PFSK-1 (cell line): ENCODE measurements around the gene CUX1.

Experiments used
- FOXP2 ChIP-seq: optimal IDR thresholded peaks from 2 replicates; pipeline ENCODE3; 2011; ENCODE audit warnings: borderline replicate concordance, control low read depth, inconsistent platforms; ENCODE audit not compliant: insufficient read depth; ENCODE audit errors: extremely low read length, extremely low read depth
- POLR2AphosphoS5 ChIP-seq: IDR thresholded peaks from 2 replicates; pipeline ENCODE4 v1.6.1; 2012; ENCODE audit warnings: low read depth, mild to moderate bottlenecking, control low read depth, low read length, moderate library complexity
- REST ChIP-seq, 2 experiments: IDR thresholded peaks; 2 replicates each; pipeline versions ENCODE4 v1.6.1 to v1.8.0; 2011 to 2012; ENCODE audit warnings: low read depth in 2 of 2, low read length in 2 of 2, control low read depth in 1 of 2, inconsistent platforms in 1 of 2, mild to moderate bottlenecking in 1 of 2, moderate library complexity in 1 of 2; ENCODE audit not compliant: insufficient read depth in 1 of 2
- SIN3A ChIP-seq: IDR thresholded peaks from 2 replicates; pipeline ENCODE4 v1.6.1; 2012; ENCODE audit warnings: mild to moderate bottlenecking, low read length, moderate library complexity, borderline replicate concordance; ENCODE audit not compliant: insufficient read depth
- TAF1 ChIP-seq: IDR thresholded peaks from 2 replicates; pipeline ENCODE4 v1.6.1; 2012; ENCODE audit warnings: low read length, control low read depth, borderline replicate concordance; ENCODE audit not compliant: insufficient read depth

DNA sequence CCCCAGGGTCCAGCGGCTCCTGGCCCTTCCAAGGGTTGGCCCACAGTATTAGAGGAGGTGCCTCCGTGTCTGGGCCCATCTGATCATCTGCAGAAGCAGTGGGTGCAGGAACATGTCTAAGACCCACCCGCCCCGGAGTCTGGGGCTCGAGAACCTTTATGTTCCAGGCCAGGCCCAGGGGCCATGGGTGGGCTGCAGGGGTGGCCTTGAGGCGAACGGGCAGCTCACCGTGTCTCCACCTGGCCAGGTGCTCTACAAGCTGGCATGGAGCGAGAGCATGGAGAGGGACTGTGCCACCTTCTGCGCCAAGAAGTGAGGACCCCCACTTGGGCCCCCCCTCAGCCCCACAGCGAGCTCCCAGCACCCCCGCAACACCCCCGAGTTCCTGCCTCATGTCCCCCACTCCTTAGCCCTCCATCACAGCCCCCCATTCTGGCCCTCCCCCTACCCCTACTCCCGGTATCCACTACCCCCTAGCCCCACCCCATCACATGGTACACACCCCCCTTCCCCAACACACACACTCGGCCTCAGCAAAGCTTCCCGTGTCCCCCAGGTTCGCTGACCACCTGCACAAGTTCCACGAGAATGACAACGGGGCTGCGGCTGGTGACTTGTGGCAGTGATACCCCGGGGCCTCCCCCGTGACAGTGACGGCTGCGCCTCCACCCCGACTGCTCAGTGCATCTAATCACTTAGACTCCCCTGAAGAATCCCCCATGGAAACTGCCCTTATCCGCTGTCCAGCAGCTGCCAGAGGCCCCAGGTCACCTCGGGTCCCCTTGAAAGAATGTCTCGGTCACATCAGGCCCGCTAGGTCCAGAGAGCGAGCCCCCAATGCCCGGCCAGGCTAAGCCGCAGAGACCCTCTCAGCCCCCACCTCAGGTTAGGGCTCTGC, 465.3 kb downstream of the CUX1 start:
- TF ChIP-seq POLR2AphosphoS5 (no peak), REST (IDR thresholded peaks at IDR 0.05; ENCODE audit: insufficient read depth in 1 of 2, low read depth in 2 of 2, low read length in 2 of 2) (no peak), SIN3A (no peak), TAF1 (no peak), FOXP2 (no peak)
